Gastroesophageal sphincter (tissue), 4 donors: ENCODE measurements around the gene ARPIN. TPM values are rescaled to one million over a fixed set of nuclear protein-coding genes. Genes with fewer than 3 reads are reported as not detected.

Source experiments
- ATAC-seq: fragments of 150-250 bp; one replicate; pipeline ENCODE4 v1.9.1; 2016; ENCODE audit warnings: mild to moderate bottlenecking, moderate library complexity
- H3K27ac ChIP-seq, 4 donors: fragments of 200-600 bp; sonication (generic) in 3 of 4; 1 replicate in 3 of 4; 2 replicates in 1 of 4; pipeline ENCODE4 v1.5.1; 2016 to 2019
- H3K27me3 ChIP-seq: fragments of 200-600 bp; sonication (generic); one replicate; pipeline ENCODE4 v1.5.1; 2019
- H3K36me3 ChIP-seq, 2 donors: fragments of 200-600 bp; sonication (generic); one replicate each; pipeline ENCODE4 v1.5.1; 2019; ENCODE audit warnings: control low read depth in 1 of 2
- H3K4me1 ChIP-seq, 3 donors: fragments of 200-600 bp; sonication (generic); 1 replicate in 2 of 3; 2 replicates in 1 of 3; pipeline ENCODE4 v1.5.1; 2016 to 2019; ENCODE audit warnings: control low read depth in 2 of 3
- H3K4me3 ChIP-seq, 2 donors: fragments of 200-600 bp; sonication (generic); one replicate each; pipeline ENCODE4 v1.5.1; 2019; ENCODE audit warnings: mild to moderate bottlenecking in 1 of 2, moderate library complexity in 1 of 2
- H3K9me3 ChIP-seq, 3 donors: fragments of 200-600 bp; sonication (generic); one replicate each; pipeline ENCODE4 v1.5.1; 2017 to 2019; ENCODE audit warnings: control low read depth in 2 of 3
- EP300 ChIP-seq: sonication (generic); formaldehyde crosslinking; IDR thresholded peaks from one replicate; pipeline ENCODE4 v1.6.1; 2017; ENCODE audit warnings: antibody characterized with exemption, mild to moderate bottlenecking
- POLR2A ChIP-seq, 2 donors: fragments of 450-650 bp; IDR thresholded peaks; one replicate each; pipeline ENCODE4 v1.6.1; 2017; ENCODE audit warnings: antibody characterized with exemption in 2 of 2, mild to moderate bottlenecking in 2 of 2, moderate library complexity in 1 of 2
- POLR2AphosphoS5 ChIP-seq: sonication (generic); formaldehyde crosslinking; IDR thresholded peaks from one replicate; pipeline ENCODE4 v1.6.1; 2017; ENCODE audit warnings: antibody characterized with exemption
- WGBS, 2 donors: methylation state at CpG; one replicate each; pipeline ENCODE4 v1.1.5; 2018; ENCODE audit warnings: low coverage in 1 of 2; 5-methylcytosine and 5-hydroxymethylcytosine counted together
- total RNA-seq, 4 donors: library from RNA; depleted of rRNA; stranded (reverse); fragments of >200 nt; gene quantifications; one replicate each; pipeline ENCODE4 v1.1.0, GENCODE V29; 2016
- TF ChIP-seq, protein P1 (sequence below), 4 experiments: fragments of 200-600 bp in 2 of 4; fragments of 450-650 bp in 2 of 4; sonication (generic) in 1 of 4; IDR thresholded peaks; one replicate each; pipeline ENCODE4 v1.5.1; 2017 to 2019; ENCODE audit warnings: antibody characterized with exemption in 4 of 4, mild to moderate bottlenecking in 2 of 4, moderate library complexity in 2 of 4

ARPIN gene
- total RNA-seq, 4 donors from 2014 or later = 20.9 to 25.4 (median 24.3) TPM

DNA sequence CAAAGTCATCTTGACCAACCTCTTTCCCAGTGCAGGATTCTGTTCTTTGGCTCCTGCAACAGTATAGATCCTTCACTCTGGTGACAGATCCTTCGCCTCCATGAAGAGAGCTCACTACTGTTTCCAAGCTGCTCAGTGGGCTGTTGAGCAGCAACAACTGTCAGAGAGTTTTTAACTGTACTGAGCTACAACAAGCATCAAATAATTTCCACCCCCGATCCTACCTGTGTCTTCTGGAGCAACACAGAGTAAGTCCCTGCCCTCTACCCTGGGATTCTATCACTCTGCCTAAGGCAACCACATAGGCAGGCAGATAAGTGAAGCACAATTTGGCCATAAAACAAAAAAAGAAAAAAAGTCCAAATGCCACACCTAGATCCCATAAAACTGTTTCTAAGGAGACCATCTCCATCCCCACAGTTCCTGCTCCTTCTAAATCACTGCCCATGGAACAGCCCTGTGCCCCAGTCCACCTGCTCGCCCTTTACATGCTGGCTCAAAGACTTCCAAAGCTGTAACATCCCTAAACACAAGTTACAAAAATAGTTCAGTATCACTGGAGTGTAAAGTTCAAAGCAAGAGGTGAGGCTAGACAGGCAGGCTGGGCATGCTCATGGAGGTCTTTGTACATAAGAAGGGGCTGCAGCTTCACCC is 60.3 kb downstream of the ARPIN start:
- ATAC-seq = no peak
- Histone ChIP-seq H3K4me3 (no peak overlapping the region), H3K4me1 (no peaks in the 10 kb centered on the region), H3K9me3 (no peaks in the 10 kb centered on the region), H3K36me3 (peaks cover 0 to 71% of the 10 kb centered on the region in 2 donors), H3K27ac (no peak overlapping the region), H3K27me3 (no peaks in the 10 kb centered on the region)
- TF ChIP-seq POLR2AphosphoS5 = no peak
- no peak for TF ChIP-seq POLR2A (IDR thresholded peaks at IDR 0.05)
- no peak for TF ChIP-seq EP300
- TF ChIP-seq, protein P1, sequence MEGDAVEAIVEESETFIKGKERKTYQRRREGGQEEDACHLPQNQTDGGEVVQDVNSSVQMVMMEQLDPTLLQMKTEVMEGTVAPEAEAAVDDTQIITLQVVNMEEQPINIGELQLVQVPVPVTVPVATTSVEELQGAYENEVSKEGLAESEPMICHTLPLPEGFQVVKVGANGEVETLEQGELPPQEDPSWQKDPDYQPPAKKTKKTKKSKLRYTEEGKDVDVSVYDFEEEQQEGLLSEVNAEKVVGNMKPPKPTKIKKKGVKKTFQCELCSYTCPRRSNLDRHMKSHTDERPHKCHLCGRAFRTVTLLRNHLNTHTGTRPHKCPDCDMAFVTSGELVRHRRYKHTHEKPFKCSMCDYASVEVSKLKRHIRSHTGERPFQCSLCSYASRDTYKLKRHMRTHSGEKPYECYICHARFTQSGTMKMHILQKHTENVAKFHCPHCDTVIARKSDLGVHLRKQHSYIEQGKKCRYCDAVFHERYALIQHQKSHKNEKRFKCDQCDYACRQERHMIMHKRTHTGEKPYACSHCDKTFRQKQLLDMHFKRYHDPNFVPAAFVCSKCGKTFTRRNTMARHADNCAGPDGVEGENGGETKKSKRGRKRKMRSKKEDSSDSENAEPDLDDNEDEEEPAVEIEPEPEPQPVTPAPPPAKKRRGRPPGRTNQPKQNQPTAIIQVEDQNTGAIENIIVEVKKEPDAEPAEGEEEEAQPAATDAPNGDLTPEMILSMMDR (IDR thresholded peaks at IDR 0.05) = no peak
- 94 to 100% methylated on average over 2 to 3 of the region's 3 CpGs for WGBS, 2 donors

DNA sequence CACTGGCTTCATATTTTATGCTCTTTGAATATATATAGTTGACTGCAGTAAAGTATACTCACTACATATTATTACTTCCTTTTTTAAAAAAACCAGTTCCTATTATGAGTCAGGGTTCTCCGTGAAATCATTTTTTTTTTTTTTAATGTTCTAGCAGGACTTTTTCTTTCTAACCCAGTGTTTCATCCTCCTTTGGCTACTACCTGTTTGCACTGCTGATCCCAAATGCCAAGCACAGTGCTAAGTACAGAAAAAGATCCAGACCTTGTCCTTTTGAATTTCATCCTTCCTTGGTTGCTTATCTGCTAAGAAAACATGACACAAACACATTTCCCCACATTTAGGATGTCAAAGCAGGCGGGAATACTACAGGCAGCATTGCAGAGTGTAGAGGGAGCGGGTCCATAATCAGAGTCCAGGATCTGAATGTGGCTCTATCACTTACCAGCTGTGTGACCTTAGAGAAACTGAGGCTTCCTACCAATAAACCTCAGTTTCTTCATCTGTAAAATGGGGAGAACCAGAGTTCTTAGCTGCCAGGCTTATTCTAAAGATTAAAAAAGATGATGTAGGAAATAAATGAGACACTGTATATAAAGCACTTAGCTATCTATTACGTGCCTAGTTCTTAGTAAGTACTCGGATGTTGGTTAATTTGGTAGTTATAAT is 60.9 kb downstream of the ARPIN start:
- H3K4me1 ChIP-seq = no peaks in the 10 kb centered on the region
- TF ChIP-seq POLR2A (IDR thresholded peaks at IDR 0.05) (no peak), EP300 (no peak), POLR2AphosphoS5 (no peak)
- TF ChIP-seq, protein P1 (IDR thresholded peaks at IDR 0.05) = no peak
- no peaks in the 10 kb centered on the region for H3K9me3 ChIP-seq
- no peaks in the 10 kb centered on the region for H3K27me3 ChIP-seq
- no peak overlapping the region for H3K27ac ChIP-seq
- ATAC-seq = no peak
- H3K4me3 ChIP-seq = no peak overlapping the region
- 88 to 90% methylated on average over 3 to 5 of the region's 5 CpGs for WGBS, 2 donors
- peaks cover 0 to 71% of the 10 kb centered on the region in 2 donors for H3K36me3 ChIP-seq

DNA sequence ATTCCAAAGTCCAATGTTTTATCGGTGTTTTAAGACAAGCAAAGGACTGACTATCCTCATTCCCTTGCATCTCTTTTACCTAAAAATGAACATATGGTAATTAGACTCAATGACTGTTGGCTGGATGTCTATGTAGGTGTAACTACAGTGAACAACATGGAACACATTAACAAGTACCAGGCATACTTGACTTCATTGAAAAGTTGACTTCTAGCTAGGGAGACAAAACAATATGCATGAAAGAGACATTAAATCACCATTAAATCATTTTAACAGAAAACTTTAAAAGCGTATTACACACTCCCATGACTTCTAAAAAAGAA is 63.8 kb downstream of the ARPIN start:
- H3K9me3 ChIP-seq = no peaks in the 10 kb centered on the region
- H3K4me3 ChIP-seq = no peak overlapping the region
- peaks cover 0 to 3% (median 0%) of the 10 kb centered on the region in 3 donors for H3K4me1 ChIP-seq
- H3K36me3 ChIP-seq = peaks cover 0 to 67% of the 10 kb centered on the region in 2 donors
- WGBS, 2 donors = 94 to 100% methylated on average over 2 of the region's 2 CpGs
- H3K27me3 ChIP-seq = no peaks in the 10 kb centered on the region
- ATAC-seq = no peak
- no peak overlapping the region for H3K27ac ChIP-seq
- TF ChIP-seq EP300 = no peak
- no peak for TF ChIP-seq POLR2A (IDR thresholded peaks at IDR 0.05)
- no peak for TF ChIP-seq POLR2AphosphoS5
- TF ChIP-seq, protein P1 (IDR thresholded peaks at IDR 0.05) = no peak

DNA sequence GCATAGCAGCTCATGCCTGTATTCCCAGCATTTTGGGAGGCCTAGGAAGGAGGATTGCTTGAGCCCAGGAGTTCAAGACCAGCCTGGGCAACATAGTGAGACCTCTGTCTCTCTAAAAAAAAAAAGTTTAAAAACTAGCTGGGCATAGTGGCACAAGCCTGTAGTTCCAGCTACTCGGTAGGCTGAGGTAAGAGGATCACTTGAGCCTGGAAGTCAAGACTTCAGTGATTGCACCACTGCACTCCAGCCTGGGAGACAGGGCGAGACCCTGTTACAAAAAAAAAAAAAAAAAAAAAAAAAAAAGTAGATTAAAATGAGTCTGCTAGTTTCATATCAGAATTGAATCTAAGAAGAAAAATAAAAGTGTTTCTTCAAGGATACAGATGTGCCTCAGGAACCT is 65.7 kb downstream of the ARPIN start:
- H3K9me3 ChIP-seq = no peaks in the 10 kb centered on the region
- peaks cover 0 to 3% (median 0%) of the 10 kb centered on the region in 3 donors for H3K4me1 ChIP-seq
- no peak overlapping the region for H3K27ac ChIP-seq
- WGBS, 2 donors = 100% methylated on average over 1 of the region's 2 CpGs; no CpG with 5 or more reads in 1 of the 2 donors
- H3K4me3 ChIP-seq = no peak overlapping the region
- ATAC-seq = no peak
- H3K36me3 ChIP-seq = peaks cover 0 to 72% of the 10 kb centered on the region in 2 donors
- H3K27me3 ChIP-seq = no peaks in the 10 kb centered on the region
- TF ChIP-seq EP300 = no peak
- TF ChIP-seq, protein P1 (IDR thresholded peaks at IDR 0.05) = no peak
- no peak for TF ChIP-seq POLR2AphosphoS5
- TF ChIP-seq POLR2A (IDR thresholded peaks at IDR 0.05) = no peak
